D721Med (cell line): ENCODE measurements around the gene SUSD1.
A peak's percentile ranks its signal among the peaks of the same experiment; 100 is the strongest.

ENCODE experiments used
- DNase-seq: peaks from one replicate; pipeline ENCODE4 v3.0.0; 2011; ENCODE audit warnings: low spot score; ENCODE audit not compliant: insufficient read length
- FAIRE-seq: peaks from 2 replicates; lab custom pipeline; 2011; peaks lifted over from hg19 to GRCh38; lab: Jason Lieb, UNC
- CTCF ChIP-seq: IDR thresholded peaks from 2 replicates; pipeline ENCODE4 v1.5.1; 2012; ENCODE audit warnings: mild to moderate bottlenecking, control low read depth; ENCODE audit not compliant: insufficient read depth; ENCODE audit errors: missing control alignments

Gene SUSD1

GRCh38 chr9:112184946-112185345, 9.8 kb upstream of the SUSD1 start:
- DNase-seq (no peak), FAIRE-seq (no peak)
- no peak for TF ChIP-seq CTCF

- DNase-seq (no peak), FAIRE-seq (no peak)
- no peak for TF ChIP-seq CTCF
Measured at GRCh38 chr9:112184221-112184620, 9.1 kb upstream of the SUSD1 start.

GRCh38 chr9:112180387-112180881, 5.3 kb upstream of the SUSD1 start:
- FAIRE-seq (no peak), DNase-seq (no peak)
- no peak for TF ChIP-seq CTCF

GRCh38 chr9:112179816-112180215, 4.7 kb upstream of the SUSD1 start:
- no peak for FAIRE-seq
- no peak for DNase-seq
- TF ChIP-seq CTCF: no peak

- no peak for TF ChIP-seq CTCF
- no peak for DNase-seq
- no peak for FAIRE-seq
Measured at GRCh38 chr9:112176524-112176923, 1.4 kb upstream of the SUSD1 start.

- no peak for TF ChIP-seq CTCF
- no peak for DNase-seq
- FAIRE-seq: no peak
Measured at GRCh38 chr9:112175796-112176315, 759 bp upstream of the SUSD1 start.

- DNase-seq: peak; percentile 68
- FAIRE-seq: no peak
- TF ChIP-seq CTCF: no peak
Measured at GRCh38 chr9:112174222-112174964, 704 bp downstream of the SUSD1 start.
